H1 (cell line): Measurements from ENCODE around the gene CCDC148. TPM values are rescaled to one million over a fixed set of nuclear protein-coding genes. Genes with fewer than 3 reads are reported as not detected.

Experiments used
- CHD7 ChIP-seq: fragments of 300-600 bp; sonication (generic); IDR thresholded peaks from 2 replicates; pipeline ENCODE4 v1.7.1; 2012; ENCODE audit warnings: low read length, moderate library complexity, mild to moderate bottlenecking, inconsistent platforms; ENCODE audit not compliant: insufficient replicate concordance
- CREB1 ChIP-seq: IDR thresholded peaks from 2 replicates; pipeline ENCODE4 v1.6.1; 2012; ENCODE audit warnings: inconsistent platforms
- HDAC6 ChIP-seq: IDR thresholded peaks from one replicate; pipeline ENCODE4 v1.7.1; 2012; ENCODE audit warnings: low read depth, mild to moderate bottlenecking, inconsistent platforms, low read length, moderate library complexity
- JUN ChIP-seq: IDR thresholded peaks from 2 replicates; pipeline ENCODE4 v1.6.1; 2011; ENCODE audit warnings: low read depth, mild to moderate bottlenecking, improper control_type of control experiment, low read length
- KDM5A ChIP-seq: fragments of 200-600 bp; IDR thresholded peaks from 2 replicates; pipeline ENCODE4 v1.7.1; 2012; ENCODE audit warnings: mild to moderate bottlenecking, low read length, inconsistent platforms, mixed read lengths
- POLR2AphosphoS5 ChIP-seq: IDR thresholded peaks from 2 replicates; pipeline ENCODE4 v1.6.1; 2011; ENCODE audit warnings: low read depth, low read length
- RNF2 ChIP-seq: fragments of 200-900, 300-1000 bp; sonication (generic); IDR thresholded peaks from 2 replicates; pipeline ENCODE4 v1.7.1; 2016; ENCODE audit warnings: borderline replicate concordance, low read depth, mild to moderate bottlenecking, antibody characterized with exemption, low read length; ENCODE audit not compliant: poor library complexity, severe bottlenecking; ENCODE audit errors: missing control alignments
- SIRT6 ChIP-seq: IDR thresholded peaks from one replicate; pipeline ENCODE4 v1.7.1; 2012; ENCODE audit warnings: low read length, inconsistent platforms
- SRF ChIP-seq: IDR thresholded peaks from 2 replicates; pipeline ENCODE4 v1.6.1; 2011; ENCODE audit warnings: mild to moderate bottlenecking, low read depth, low read length, moderate library complexity
- TEAD4 ChIP-seq: IDR thresholded peaks from 2 replicates; pipeline ENCODE4 v1.6.1; 2012; ENCODE audit warnings: low read depth, low read length, inconsistent platforms, mixed read lengths
- ZNF274 ChIP-seq: IDR thresholded peaks from 2 replicates; pipeline ENCODE4 v1.7.0; 2012; ENCODE audit warnings: low read length, borderline replicate concordance; ENCODE audit errors: extremely low read depth
- polyA plus RNA-seq, 7 experiments: library from polyadenylated mRNA; depleted of rRNA in 3 of 7; stranded (reverse) in 5 of 7; unstranded in 2 of 7; fragments of >200 nt in 5 of 7; fragments of 200-250 nt in 2 of 7; gene quantifications; 1 replicate in 5 of 7; 2 replicates in 1 of 7; 4 replicates in 1 of 7; pipeline versions ENCODE4 v1.2.1 to v1.2.3, GENCODE V29; 2011 to 2013; ENCODE audit warnings: missing spikeins in 2 of 7, mixed read lengths in 2 of 7
- total RNA-seq: library from RNA; stranded (reverse); fragmentation: NEBNext Ultra II Directional; extraction: Animal tissue kit (Norgen Biotek cat#: 25700); gene quantifications from 2 replicates; pipeline ENCODE4 v1.2.1, GENCODE V29; 2021

The CCDC148 gene
- total and polyA plus RNA-seq, 2 of the 8 experiments (the other 6 are each of a cell fraction or from before 2014, with no cell fraction given) = 0.45 to 1.3 TPM

- no peak for TF ChIP-seq CHD7
- no peak for TF ChIP-seq TEAD4
- no peak for TF ChIP-seq ZNF274
- no peak for TF ChIP-seq RNF2
- no peak for TF ChIP-seq SRF
- no peak for TF ChIP-seq HDAC6
- TF ChIP-seq SIRT6 = no peak
- no peak for TF ChIP-seq CREB1
- TF ChIP-seq KDM5A = no peak
- no peak for TF ChIP-seq POLR2AphosphoS5
- no peak for TF ChIP-seq JUN
These were observed 32.1 kb upstream of the CCDC148 start (continued) for GRCh38 chr2:158488442-158489216.
